ENCODE results near the gene PAN2.
A peak's percentile ranks its signal among the peaks of the same experiment; 100 is the strongest.
"Not testable (repeated sequence)": the region's sequence is repeated elsewhere in the genome, so short reads cannot be mapped to it uniquely, and the experiment has no call there.

Gene PAN2

GRCh38 chr12:56307221-56307965, 26.4 kb downstream of the PAN2 start:
- DNase-seq = no peak

- DNase-seq = no peak
Measured at GRCh38 chr12:56304872-56305590, 28.8 kb downstream of the PAN2 start.

- DNase-seq = no peak
Measured at GRCh38 chr12:56304276-56304675, 29.5 kb downstream of the PAN2 start.

- DNase-seq = peak; percentile 71
Measured at GRCh38 chr12:56300644-56301464, 32.9 kb downstream of the PAN2 start.

- DNase-seq = peak; percentile 100
Measured at GRCh38 chr12:56299853-56300643, 33.8 kb downstream of the PAN2 start, which contains the start of gene CS. CS (minus strand) TSS chr12:56300330; CDS start chr12:56300201, 129 bp downstream.

GRCh38 chr12:56299308-56299852, 34.4 kb downstream of the PAN2 start:
- peak; percentile 79 for DNase-seq

- peak; percentile 18 for DNase-seq
Measured at GRCh38 chr12:56298828-56299227, 35.0 kb downstream of the PAN2 start.

- no peak for DNase-seq
Measured at GRCh38 chr12:56297400-56297799, 36.4 kb downstream of the PAN2 start.

GRCh38 chr12:56296295-56296694, 37.5 kb downstream of the PAN2 start:
- DNase-seq = peak; percentile 55

GRCh38 chr12:56293795-56294194, 40.0 kb downstream of the PAN2 start:
- DNase-seq = no peak

- DNase-seq = peak; percentile 71
Measured at GRCh38 chr12:56288705-56289387, 45.0 kb downstream of the PAN2 start.

- DNase-seq = no peak
Measured at GRCh38 chr12:56286044-56286830, 47.6 kb downstream of the PAN2 start.

GRCh38 chr12:56284263-56284662, 49.5 kb downstream of the PAN2 start:
- not testable (repeated sequence) for DNase-seq

GRCh38 chr12:56282579-56282978, 51.2 kb downstream of the PAN2 start:
- DNase-seq = no peak

GRCh38 chr12:56282030-56282429, 51.8 kb downstream of the PAN2 start:
- DNase-seq = no peak

- DNase-seq = no peak
Measured at GRCh38 chr12:56280849-56281248, 53.0 kb downstream of the PAN2 start.

GRCh38 chr12:56278905-56279304, 54.9 kb downstream of the PAN2 start:
- DNase-seq = no peak

- no peak for DNase-seq
Measured at GRCh38 chr12:56274299-56274698, 59.5 kb downstream of the PAN2 start.

- DNase-seq = not testable (repeated sequence)
Measured at GRCh38 chr12:56272468-56272867, 61.3 kb downstream of the PAN2 start.

GRCh38 chr12:56271031-56271430, 62.8 kb downstream of the PAN2 start:
- DNase-seq = peak; percentile 66
